Activated CD4-positive, alpha-beta T cell treated with anti-CD3 and anti-CD28 coated beads for 4 hours (primary cell): Measurements from ENCODE around the gene LRRC3.
A peak's percentile ranks its signal among the peaks of the same experiment; 100 is the strongest.

Experiments used
- DNase-seq, 2 donors: peaks; one replicate each; pipeline ENCODE4 v3.0.0-alpha.2; 2020

Gene LRRC3

GRCh38 chr21:44440241-44441040 lies 14.9 kb upstream of the LRRC3 start:
- no peak for DNase-seq

- DNase-seq: no peak
Measured at GRCh38 chr21:44441041-44441400, 14.3 kb upstream of the LRRC3 start.

GRCh38 chr21:44441581-44442265 lies 13.6 kb upstream of the LRRC3 start:
- DNase-seq: no peak

GRCh38 chr21:44442266-44443125 lies 12.8 kb upstream of the LRRC3 start:
- DNase-seq: no peak

GRCh38 chr21:44443291-44443890 lies 11.9 kb upstream of the LRRC3 start:
- DNase-seq: no peak

GRCh38 chr21:44443891-44444285 lies 11.4 kb upstream of the LRRC3 start:
- DNase-seq: no peak

GRCh38 chr21:44444286-44444931 lies 10.9 kb upstream of the LRRC3 start:
- no peak for DNase-seq

- DNase-seq: no peak
Measured at GRCh38 chr21:44445145-44445812, 10.0 kb upstream of the LRRC3 start.

GRCh38 chr21:44448651-44449131 lies 6.6 kb upstream of the LRRC3 start:
- no peak for DNase-seq

GRCh38 chr21:44449473-44450363 lies 5.6 kb upstream of the LRRC3 start:
- DNase-seq: no peak

GRCh38 chr21:44450402-44450801 lies 4.9 kb upstream of the LRRC3 start:
- DNase-seq: no peak

- no peak for DNase-seq
Measured at GRCh38 chr21:44450999-44451398, 4.3 kb upstream of the LRRC3 start.

GRCh38 chr21:44453120-44453519 lies 2.2 kb upstream of the LRRC3 start:
- DNase-seq: no peak

- DNase-seq: no peak
Measured at GRCh38 chr21:44454058-44454457, 1.3 kb upstream of the LRRC3 start.

GRCh38 chr21:44455524-44456213 lies 359 bp downstream of the LRRC3 start:
- peak in 1 of 2 donors; percentile 12 for DNase-seq

GRCh38 chr21:44456214-44456914 lies 1.1 kb downstream of the LRRC3 start:
- DNase-seq: no peak

GRCh38 chr21:44456915-44457736 lies 1.8 kb downstream of the LRRC3 start:
- DNase-seq: no peak

- no peak for DNase-seq
Measured at GRCh38 chr21:44458971-44459711, 3.8 kb downstream of the LRRC3 start.
